Measurements from ENCODE around the gene PTER.

DNA sequence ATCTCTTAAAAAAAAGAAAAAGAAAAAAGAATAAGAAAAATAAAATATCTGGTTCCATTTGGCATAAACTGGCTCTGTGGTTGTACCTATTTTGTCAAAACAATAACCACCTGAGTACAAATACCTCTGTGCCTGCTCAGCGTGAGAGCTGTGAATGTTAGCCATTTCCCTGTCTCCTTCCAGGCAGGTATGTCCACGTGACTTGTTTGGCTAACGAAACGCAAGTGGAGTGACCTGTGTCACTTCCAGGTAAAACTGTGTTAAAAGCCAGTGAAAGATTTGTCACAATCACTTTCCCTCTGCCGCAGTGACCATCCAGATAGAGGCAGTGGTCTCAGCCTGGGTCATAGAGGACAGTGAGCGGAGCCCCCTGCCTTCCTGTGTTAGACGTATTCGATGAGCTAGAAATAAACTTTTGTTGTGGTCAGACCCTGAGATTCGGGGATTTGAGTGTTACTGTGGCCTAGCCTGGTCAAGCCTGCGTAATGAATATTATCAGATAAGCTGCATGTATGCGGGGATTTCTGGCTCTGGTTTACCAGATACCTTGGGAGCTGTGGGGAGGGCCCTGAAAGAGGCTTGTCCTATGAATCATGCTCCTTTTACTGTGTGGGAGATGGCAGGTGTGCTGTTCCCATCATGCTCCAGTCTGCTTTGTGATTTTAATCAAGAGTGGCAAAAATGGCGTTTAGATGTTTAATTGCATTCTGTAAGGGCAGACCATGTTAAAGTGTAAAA is 3.8 kb downstream of the PTER start:
- TF ChIP-seq, protein P1, sequence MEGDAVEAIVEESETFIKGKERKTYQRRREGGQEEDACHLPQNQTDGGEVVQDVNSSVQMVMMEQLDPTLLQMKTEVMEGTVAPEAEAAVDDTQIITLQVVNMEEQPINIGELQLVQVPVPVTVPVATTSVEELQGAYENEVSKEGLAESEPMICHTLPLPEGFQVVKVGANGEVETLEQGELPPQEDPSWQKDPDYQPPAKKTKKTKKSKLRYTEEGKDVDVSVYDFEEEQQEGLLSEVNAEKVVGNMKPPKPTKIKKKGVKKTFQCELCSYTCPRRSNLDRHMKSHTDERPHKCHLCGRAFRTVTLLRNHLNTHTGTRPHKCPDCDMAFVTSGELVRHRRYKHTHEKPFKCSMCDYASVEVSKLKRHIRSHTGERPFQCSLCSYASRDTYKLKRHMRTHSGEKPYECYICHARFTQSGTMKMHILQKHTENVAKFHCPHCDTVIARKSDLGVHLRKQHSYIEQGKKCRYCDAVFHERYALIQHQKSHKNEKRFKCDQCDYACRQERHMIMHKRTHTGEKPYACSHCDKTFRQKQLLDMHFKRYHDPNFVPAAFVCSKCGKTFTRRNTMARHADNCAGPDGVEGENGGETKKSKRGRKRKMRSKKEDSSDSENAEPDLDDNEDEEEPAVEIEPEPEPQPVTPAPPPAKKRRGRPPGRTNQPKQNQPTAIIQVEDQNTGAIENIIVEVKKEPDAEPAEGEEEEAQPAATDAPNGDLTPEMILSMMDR (IDR thresholded peaks at IDR 0.05) = no peak
- peak in 1 of 4 donors; percentile 21 for TF ChIP-seq POLR2A (IDR thresholded peaks at IDR 0.05)
- TF ChIP-seq POLR2AphosphoS5 (IDR thresholded peaks at IDR 0.05) = peak in 1 of 2 donors; percentile 19

All from upper lobe of left lung (tissue), 4 donors.